ENCODE data around the gene TGFB3. TPM values are rescaled to one million over a fixed set of nuclear protein-coding genes. Genes with fewer than 3 reads are reported as not detected.

Gene TGFB3
- total RNA-seq, 1 donor from 2014 or later, result 19.2 TPM

DNA sequence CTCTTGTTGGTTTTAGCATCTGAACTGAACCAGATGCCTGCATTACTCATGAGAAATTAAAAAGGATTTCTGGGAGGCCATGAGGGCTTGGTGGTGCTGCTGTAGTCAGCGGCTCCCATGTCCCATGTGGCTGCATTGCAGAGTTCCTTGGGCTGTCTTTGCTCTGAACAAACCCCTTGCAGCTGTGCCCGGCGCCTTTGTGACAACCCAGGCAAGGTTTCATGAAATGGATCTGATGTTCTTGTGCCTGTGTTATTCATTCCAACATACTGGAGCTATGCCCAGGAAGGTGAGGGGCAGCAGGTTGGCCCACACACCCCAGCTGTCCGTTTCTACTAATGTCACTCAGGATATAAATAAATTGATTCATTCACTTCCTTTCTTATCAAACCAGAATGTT lies 40.8 kb downstream of the TGFB3 start:
- no peaks in the 10 kb centered on the region for H3K27me3 ChIP-seq
- no peaks in the 10 kb centered on the region for H3K36me3 ChIP-seq
- intact Hi-C loops (cut with DNase I), result no loop called here
- no peak for DNase-seq (ENCODE audit: extremely low spot score in 2 of 2)
- no peak overlapping the region for H3K27ac ChIP-seq
- no peaks in the 10 kb centered on the region for H3K9me3 ChIP-seq
- no peak for TF ChIP-seq POLR2AphosphoS5 (IDR thresholded peaks at IDR 0.05; ENCODE audit: insufficient read depth in 1 of 2, low read depth in 1 of 2)
- TF ChIP-seq, protein P1, sequence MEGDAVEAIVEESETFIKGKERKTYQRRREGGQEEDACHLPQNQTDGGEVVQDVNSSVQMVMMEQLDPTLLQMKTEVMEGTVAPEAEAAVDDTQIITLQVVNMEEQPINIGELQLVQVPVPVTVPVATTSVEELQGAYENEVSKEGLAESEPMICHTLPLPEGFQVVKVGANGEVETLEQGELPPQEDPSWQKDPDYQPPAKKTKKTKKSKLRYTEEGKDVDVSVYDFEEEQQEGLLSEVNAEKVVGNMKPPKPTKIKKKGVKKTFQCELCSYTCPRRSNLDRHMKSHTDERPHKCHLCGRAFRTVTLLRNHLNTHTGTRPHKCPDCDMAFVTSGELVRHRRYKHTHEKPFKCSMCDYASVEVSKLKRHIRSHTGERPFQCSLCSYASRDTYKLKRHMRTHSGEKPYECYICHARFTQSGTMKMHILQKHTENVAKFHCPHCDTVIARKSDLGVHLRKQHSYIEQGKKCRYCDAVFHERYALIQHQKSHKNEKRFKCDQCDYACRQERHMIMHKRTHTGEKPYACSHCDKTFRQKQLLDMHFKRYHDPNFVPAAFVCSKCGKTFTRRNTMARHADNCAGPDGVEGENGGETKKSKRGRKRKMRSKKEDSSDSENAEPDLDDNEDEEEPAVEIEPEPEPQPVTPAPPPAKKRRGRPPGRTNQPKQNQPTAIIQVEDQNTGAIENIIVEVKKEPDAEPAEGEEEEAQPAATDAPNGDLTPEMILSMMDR (IDR thresholded peaks at IDR 0.05), result no peak
- no peak for TF ChIP-seq POLR2A (IDR thresholded peaks at IDR 0.05)
- H3K4me1 ChIP-seq, result no peaks in the 10 kb centered on the region
- no peak overlapping the region for H3K4me3 ChIP-seq

DNA sequence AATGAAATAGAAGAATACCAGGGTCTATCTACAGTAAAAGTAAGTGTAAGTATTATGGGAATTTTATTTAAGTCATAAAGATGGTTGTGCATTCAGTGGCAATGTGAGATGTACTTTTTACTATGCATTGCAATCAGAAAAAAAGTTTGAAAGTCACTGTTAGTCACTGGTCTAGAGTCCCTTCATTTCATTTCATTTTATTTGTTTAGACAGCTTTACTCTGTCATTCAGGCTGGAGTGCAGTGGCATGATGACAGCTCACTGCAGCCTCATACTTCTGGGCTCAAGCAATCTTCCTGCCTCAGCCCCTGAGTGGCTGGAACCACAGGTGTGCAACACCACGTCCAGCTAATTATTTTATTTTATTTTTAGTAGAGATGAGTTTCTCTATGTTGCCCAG lies 42.6 kb downstream of the TGFB3 start:
- no peaks in the 10 kb centered on the region for H3K36me3 ChIP-seq
- no peaks in the 10 kb centered on the region for H3K4me1 ChIP-seq
- no peak overlapping the region for H3K4me3 ChIP-seq
- no peaks in the 10 kb centered on the region for H3K27me3 ChIP-seq
- no peaks in the 10 kb centered on the region for H3K9me3 ChIP-seq
- H3K27ac ChIP-seq, result no peak overlapping the region
- TF ChIP-seq POLR2A (IDR thresholded peaks at IDR 0.05) (no peak), POLR2AphosphoS5 (IDR thresholded peaks at IDR 0.05; ENCODE audit: insufficient read depth in 1 of 2, low read depth in 1 of 2) (no peak)
- TF ChIP-seq, protein P1 (IDR thresholded peaks at IDR 0.05), result no peak
- DNase-seq (ENCODE audit: extremely low spot score in 2 of 2), result no peak
- intact Hi-C loops (cut with DNase I), result no loop called here

DNA sequence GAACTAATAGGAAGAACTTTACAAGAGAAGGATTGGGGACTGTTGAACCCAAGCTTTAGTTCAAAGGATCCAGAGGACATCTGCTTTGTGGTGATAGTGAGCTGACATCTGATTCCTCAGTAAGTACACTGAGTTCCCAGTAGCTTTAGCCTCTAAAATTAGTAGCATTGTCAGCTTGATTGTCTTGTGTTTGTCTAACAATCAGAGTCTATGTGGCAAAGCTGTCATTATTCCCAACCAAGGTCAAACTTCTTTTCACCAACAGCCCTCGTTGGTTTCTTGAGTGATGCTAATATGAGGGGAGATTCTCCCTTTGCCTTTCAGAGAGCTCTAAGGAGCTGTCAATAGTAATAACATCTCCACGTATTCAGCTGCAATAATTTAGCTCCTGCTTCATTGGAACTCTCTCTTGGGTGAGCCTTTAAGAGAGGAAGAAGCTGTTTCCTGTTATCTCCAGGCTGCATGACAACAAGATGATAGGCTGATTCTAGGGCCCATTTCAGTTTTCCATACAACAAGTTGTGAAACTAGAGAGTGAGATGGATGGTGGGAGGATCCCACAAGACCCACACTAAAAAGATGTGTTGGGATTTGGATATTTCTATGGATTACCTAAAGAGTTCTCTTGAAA lies 46.7 kb downstream of the TGFB3 start:
- DNase-seq (ENCODE audit: extremely low spot score in 2 of 2), result no peak
- intact Hi-C loops (cut with DNase I), result no loop called here
- no peaks in the 10 kb centered on the region for H3K4me1 ChIP-seq
- TF ChIP-seq POLR2A (IDR thresholded peaks at IDR 0.05) (no peak), POLR2AphosphoS5 (IDR thresholded peaks at IDR 0.05; ENCODE audit: insufficient read depth in 1 of 2, low read depth in 1 of 2) (no peak)
- TF ChIP-seq, protein P1 (IDR thresholded peaks at IDR 0.05), result no peak
- H3K27ac ChIP-seq, result no peak overlapping the region
- no peaks in the 10 kb centered on the region for H3K9me3 ChIP-seq
- H3K27me3 ChIP-seq, result no peaks in the 10 kb centered on the region
- H3K4me3 ChIP-seq, result no peak overlapping the region
- H3K36me3 ChIP-seq, result no peaks in the 10 kb centered on the region

DNA sequence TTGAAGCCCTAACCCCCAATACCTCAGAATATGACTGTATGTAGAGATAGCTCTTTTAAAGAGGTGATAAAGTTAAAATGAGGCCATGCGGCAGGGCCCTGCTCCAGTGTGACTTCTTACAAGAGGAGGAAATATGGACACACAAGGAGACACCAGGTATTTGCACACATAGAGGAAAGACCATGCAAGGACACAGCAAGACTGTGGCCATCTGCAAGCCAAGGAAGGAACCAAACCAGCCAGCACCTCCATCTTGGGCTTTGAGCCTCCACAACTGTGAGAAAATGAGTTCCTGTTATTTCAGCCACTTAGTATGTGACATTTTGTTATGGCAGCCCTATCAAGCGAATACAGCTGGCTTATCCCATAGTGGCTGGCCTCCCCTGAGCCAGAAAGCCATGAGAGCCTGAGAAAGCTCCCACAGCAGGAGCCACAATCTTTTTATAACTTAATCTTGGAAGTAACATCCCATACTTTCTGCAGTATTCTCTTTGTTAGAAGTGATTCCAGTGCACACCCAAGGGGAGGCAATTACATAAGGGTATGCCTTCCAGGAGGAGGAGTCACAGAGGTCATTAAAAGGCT lies 48.0 kb downstream of the TGFB3 start:
- TF ChIP-seq POLR2A (IDR thresholded peaks at IDR 0.05) (no peak), POLR2AphosphoS5 (IDR thresholded peaks at IDR 0.05; ENCODE audit: insufficient read depth in 1 of 2, low read depth in 1 of 2) (no peak)
- TF ChIP-seq, protein P1 (IDR thresholded peaks at IDR 0.05), result no peak
- intact Hi-C loops (cut with DNase I), result no loop called here
- no peak for DNase-seq (ENCODE audit: extremely low spot score in 2 of 2)

DNA sequence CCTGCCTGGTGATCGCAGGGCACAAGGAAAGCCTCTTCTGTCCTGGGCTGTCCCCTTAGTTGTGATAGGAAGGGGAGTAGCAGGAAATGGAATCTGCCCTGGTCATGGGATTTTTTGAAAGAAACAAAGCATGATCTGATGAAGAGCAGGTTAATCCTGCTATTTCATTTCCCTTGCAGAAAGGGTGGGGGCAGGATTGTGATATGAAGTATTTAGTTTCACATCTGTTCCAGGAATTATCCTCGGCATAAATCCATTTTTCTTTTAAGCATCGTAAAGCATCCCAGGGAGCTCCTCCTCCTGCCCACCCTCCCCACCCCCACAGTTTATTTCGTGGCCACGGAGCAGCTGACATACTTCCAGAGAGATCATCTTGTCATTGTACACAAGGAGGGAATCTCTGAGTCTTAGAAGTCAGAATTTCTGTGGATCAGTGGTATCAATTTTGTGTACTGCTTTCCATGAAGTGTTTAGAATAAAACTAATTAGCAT lies 53.1 kb downstream of the TGFB3 start:
- no peak for DNase-seq (ENCODE audit: extremely low spot score in 2 of 2)
- H3K36me3 ChIP-seq, result no peaks in the 10 kb centered on the region
- H3K9me3 ChIP-seq, result no peaks in the 10 kb centered on the region
- H3K4me1 ChIP-seq, result no peaks in the 10 kb centered on the region
- TF ChIP-seq POLR2AphosphoS5 (IDR thresholded peaks at IDR 0.05; ENCODE audit: insufficient read depth in 1 of 2, low read depth in 1 of 2), result no peak
- TF ChIP-seq POLR2A (IDR thresholded peaks at IDR 0.05), result no peak
- TF ChIP-seq, protein P1 (IDR thresholded peaks at IDR 0.05), result no peak
- H3K27me3 ChIP-seq, result no peaks in the 10 kb centered on the region
- intact Hi-C loops (cut with DNase I), result no loop called here
- H3K4me3 ChIP-seq, result peak overlapping the region in 1 of 2 donors; percentile 16
- peak overlapping the region; percentile 15 for H3K27ac ChIP-seq

More for the DNA sequence above, 48.0 kb downstream of the TGFB3 start:
- Histone ChIP-seq H3K27ac (no peak overlapping the region), H3K9me3 (no peaks in the 10 kb centered on the region), H3K4me1 (no peaks in the 10 kb centered on the region), H3K27me3 (no peaks in the 10 kb centered on the region), H3K4me3 (no peak overlapping the region), H3K36me3 (no peaks in the 10 kb centered on the region)

All from vagina (tissue), 2 donors.